Measurements from ENCODE around the gene LRRIQ4.

DNA sequence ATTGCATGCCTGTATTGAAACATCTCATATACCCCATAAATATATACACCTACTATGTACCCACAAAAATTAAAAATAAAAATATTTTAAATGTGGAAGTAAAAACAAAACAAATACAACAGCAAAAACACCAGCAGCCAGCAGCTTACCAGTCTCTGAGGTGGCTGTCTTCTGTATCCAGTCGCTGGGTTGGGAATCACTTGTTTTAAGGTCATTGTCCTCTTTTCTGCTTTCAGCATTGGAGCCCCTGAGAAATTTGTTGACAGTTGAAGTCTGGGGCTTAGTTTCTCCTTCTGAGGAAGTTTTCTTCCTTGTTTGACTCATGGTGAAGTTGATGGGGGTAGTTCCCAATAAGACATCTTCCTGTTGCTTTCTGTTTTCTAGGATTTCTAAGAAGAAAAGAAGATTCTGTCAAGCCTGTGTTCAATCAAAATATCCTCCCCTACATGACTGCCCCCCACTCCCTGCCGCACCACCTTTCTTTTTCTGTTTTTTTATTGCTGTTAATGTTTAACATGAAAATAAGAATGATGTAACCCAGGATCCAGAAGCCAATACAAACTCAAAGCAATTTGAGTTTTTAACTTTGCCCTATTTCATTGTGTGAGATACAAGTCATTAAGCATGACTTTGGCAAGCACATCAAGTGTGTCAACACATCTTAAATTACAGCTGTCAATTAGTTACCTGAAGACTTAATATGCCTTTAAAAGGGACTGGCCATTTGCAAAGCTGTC is 57.0 kb downstream of the LRRIQ4 start, which contains the start of gene LRRC31:
- no peak for TF ChIP-seq CTCF (IDR thresholded peaks at IDR 0.05)
- no peak for TF ChIP-seq POLR2AphosphoS5 (IDR thresholded peaks at IDR 0.05)
- TF ChIP-seq POLR2A (IDR thresholded peaks at IDR 0.05; ENCODE audit: low read depth) = no peak
